BJ (cell line): Measurements from ENCODE around the gene IDNK. TPM values are rescaled to one million over a fixed set of nuclear protein-coding genes. Genes with fewer than 3 reads are reported as not detected.

Source experiments
- CTCF ChIA-PET: fragments of 350-600 bp; formaldehyde crosslinking; extraction: SDS; loops from one replicate; lab custom pipeline; 2021; ENCODE audit warnings: antibody characterized with exemption, inconsistent platforms; lab: Yijun Ruan, JAX
- POLR2A ChIA-PET: fragments of 300-600 bp; sonication (Branson Sonifier 250); formaldehyde crosslinking; extraction: SDS; loops from one replicate; lab custom pipeline; 2021; ENCODE audit warnings: antibody characterized with exemption; lab: Charles Lee
- DNase-seq: peaks from one replicate; pipeline ENCODE4 v3.0.0-alpha.2; 2011; ENCODE audit warnings: low read depth
- H3K27me3 ChIP-seq: 2 replicates; pipeline ENCODE4 v1.6.0; 2011; ENCODE audit warnings: low read length; ENCODE audit not compliant: control insufficient read depth, insufficient read depth
- H3K36me3 ChIP-seq: 2 replicates; pipeline ENCODE4 v1.5.1; 2011; ENCODE audit warnings: low read length; ENCODE audit not compliant: control insufficient read depth, insufficient read depth
- H3K4me3 ChIP-seq: 2 replicates; pipeline ENCODE4 v1.5.1; 2011; ENCODE audit warnings: low read depth, mild to moderate bottlenecking, control low read depth, low read length
- polyA plus RNA-seq: library from polyadenylated mRNA; depleted of rRNA; stranded (reverse); fragments of >200 nt; gene quantifications from 2 replicates; pipeline ENCODE4 v1.2.3, GENCODE V29; 2011
- TF ChIP-seq, protein P1 (sequence below): IDR thresholded peaks from 2 replicates; pipeline ENCODE4 v1.5.1; 2011; ENCODE audit warnings: low read depth, mild to moderate bottlenecking, control low read depth, inconsistent platforms, low read length, moderate library complexity; ENCODE audit not compliant: insufficient read depth

Gene IDNK
- polyA plus RNA-seq, 1 experiment = 2.7 TPM

DNA sequence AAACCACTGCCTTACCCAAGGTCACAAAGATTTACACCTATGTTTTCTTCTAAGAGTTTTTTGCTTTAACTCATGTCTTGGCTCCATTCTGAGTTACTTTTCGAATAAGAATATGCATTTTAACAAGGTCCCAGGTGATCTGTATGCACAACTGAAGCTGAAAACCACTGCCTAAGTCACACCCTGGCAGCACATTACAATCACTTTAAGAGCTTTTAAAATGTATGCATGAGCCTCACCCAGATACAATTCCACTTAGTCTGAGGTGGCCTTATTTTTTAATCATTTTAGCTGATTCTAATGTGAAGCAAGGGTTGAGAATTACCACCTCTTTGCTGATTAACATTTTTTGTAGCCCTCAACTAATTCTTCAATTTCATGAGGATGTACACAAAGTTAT lies 29.5 kb downstream of the IDNK start:
- TF ChIP-seq, protein P1, sequence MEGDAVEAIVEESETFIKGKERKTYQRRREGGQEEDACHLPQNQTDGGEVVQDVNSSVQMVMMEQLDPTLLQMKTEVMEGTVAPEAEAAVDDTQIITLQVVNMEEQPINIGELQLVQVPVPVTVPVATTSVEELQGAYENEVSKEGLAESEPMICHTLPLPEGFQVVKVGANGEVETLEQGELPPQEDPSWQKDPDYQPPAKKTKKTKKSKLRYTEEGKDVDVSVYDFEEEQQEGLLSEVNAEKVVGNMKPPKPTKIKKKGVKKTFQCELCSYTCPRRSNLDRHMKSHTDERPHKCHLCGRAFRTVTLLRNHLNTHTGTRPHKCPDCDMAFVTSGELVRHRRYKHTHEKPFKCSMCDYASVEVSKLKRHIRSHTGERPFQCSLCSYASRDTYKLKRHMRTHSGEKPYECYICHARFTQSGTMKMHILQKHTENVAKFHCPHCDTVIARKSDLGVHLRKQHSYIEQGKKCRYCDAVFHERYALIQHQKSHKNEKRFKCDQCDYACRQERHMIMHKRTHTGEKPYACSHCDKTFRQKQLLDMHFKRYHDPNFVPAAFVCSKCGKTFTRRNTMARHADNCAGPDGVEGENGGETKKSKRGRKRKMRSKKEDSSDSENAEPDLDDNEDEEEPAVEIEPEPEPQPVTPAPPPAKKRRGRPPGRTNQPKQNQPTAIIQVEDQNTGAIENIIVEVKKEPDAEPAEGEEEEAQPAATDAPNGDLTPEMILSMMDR = no peak
- Histone ChIP-seq H3K27me3 (no peaks in the 10 kb centered on the region), H3K4me3 (no peak overlapping the region), H3K36me3 (peaks cover 9% of the 10 kb centered on the region)
- ChIA-PET POLR2A (no interaction called here), CTCF (no interaction called here)
- no peak for DNase-seq

DNA sequence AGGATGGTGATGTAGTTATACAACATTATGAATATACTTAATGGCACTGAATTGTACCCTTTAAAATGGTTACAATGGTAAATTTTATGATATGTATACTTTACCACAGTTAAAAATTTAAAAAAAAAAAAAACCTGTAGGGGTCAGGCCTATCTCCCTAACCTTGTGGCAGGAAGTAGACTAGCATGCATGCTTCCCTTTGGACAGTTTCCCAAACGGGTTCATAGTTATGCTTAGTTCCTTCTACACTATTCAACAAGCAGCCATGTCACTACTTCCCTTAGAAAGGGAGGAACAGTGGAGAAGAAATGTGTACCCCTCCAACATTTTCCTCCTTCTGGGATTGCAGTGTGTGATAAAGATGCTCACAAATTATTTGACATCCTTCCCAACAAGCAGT lies 32.5 kb downstream of the IDNK start:
- no peak for DNase-seq
- ChIA-PET CTCF (no interaction called here), POLR2A (no interaction called here)
- Histone ChIP-seq H3K36me3 (peaks cover 9% of the 10 kb centered on the region), H3K27me3 (no peaks in the 10 kb centered on the region), H3K4me3 (no peak overlapping the region)
- TF ChIP-seq, protein P1 = no peak

DNA sequence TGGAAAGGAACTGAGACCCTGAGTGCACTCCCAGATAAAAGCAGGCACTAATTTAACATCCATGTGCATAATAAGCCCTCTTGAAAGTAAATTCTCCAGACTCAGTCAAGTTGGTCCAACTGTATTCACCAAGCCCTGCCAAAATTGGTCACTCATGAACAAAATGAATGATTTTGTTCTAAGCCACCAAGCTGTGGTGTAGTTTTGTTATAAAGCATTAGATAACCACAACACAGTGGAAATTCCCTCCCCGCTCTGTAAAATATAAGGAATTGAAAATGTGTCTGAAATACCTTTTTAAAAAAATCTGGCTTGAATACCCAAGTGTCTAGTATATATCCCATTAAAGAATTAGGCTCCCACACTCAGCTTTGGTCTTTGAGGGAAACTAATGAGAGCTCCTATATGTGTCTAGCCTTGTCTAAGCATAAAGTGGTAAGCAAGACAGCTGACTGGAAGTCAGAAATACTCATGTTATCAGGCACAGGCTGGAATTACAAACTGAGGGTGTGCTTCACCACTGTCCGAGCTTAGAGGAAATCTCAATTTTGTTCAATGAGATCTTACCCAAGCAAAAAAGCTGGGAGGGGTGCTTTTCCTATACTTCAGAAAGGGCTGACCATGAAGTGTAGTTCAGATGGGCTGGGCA lies 33.2 kb downstream of the IDNK start:
- no peak for DNase-seq
- ChIA-PET POLR2A (no interaction called here), CTCF (no interaction called here)
- no peaks in the 10 kb centered on the region for H3K27me3 ChIP-seq
- H3K36me3 ChIP-seq = peaks cover 9% of the 10 kb centered on the region
- TF ChIP-seq, protein P1 = no peak
- no peak overlapping the region for H3K4me3 ChIP-seq

DNA sequence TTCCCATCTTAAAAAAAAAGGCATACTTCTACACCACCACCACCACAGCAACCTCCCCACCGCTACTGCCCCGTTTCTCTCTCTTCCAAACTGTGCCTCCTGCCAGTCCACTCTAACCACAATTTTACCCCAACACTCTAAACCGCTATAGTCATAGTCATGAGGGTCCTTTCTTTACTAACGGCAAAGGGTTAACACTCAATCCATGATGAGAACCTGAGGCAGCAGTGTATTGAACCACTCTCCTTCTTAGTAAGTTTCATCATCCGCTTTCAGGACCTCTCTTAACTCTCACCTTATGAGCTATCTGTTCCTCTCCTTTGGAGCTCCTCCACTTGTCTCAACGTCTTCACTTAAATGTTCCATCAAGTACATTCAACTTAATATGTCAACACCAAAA lies 34.0 kb downstream of the IDNK start:
- TF ChIP-seq, protein P1 = no peak
- ChIA-PET POLR2A (no interaction called here), CTCF (no interaction called here)
- Histone ChIP-seq H3K36me3 (peaks cover 9% of the 10 kb centered on the region), H3K4me3 (no peak overlapping the region), H3K27me3 (no peaks in the 10 kb centered on the region)
- DNase-seq = no peak

DNA sequence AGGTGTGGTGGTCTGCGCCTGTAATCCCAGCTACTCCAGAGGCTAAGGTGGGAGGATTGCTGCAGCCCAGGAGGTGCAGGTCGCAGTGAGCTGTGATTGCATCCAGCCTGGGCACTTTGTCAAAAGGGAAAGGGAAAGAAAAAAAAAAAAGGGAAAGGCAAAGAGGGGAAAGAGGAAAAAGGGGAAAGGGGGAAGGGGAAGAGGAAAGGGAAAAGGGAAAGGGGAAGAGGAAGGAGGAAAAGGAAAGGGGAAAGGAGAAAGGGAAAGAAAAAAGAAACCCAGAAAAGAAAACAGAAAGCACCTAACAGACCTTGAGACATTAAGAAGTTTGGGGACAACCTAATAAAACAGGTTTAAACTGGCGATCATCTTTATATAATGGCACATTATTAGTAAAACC lies 40.0 kb downstream of the IDNK start:
- no peak for DNase-seq
- H3K4me3 ChIP-seq = no peak overlapping the region
- no peaks in the 10 kb centered on the region for H3K27me3 ChIP-seq
- CTCF ChIA-PET = interaction anchor here (3.0 kb wide), 1 partner anchor 14 kb away, joined by 21 read pairs; no protein-coding TSS in a partner anchor
- peaks cover 8% of the 10 kb centered on the region for H3K36me3 ChIP-seq
- POLR2A ChIA-PET = no interaction called here
- TF ChIP-seq, protein P1 = no peak
